H1 (cell line): ENCODE results near the gene GNAQ. TPM values are rescaled to one million over a fixed set of nuclear protein-coding genes. Genes with fewer than 3 reads are reported as not detected.

Experiments
- CTCF ChIP-seq, 3 experiments: IDR thresholded peaks; 1 replicate in 2 of 3; 2 replicates in 1 of 3; pipeline versions ENCODE4 v1.5.1 to v1.6.1; 2011; ENCODE audit warnings: low read length in 3 of 3, mild to moderate bottlenecking in 3 of 3, inconsistent platforms in 2 of 3, low read depth in 1 of 3, moderate library complexity in 1 of 3; ENCODE audit not compliant: insufficient read depth in 1 of 3; ENCODE audit errors: control extremely low read depth in 1 of 3
- SRF ChIP-seq: IDR thresholded peaks from 2 replicates; pipeline ENCODE4 v1.6.1; 2011; ENCODE audit warnings: mild to moderate bottlenecking, low read depth, low read length, moderate library complexity
- SUZ12 ChIP-seq: fragments of 200-600 bp; sonication (generic); IDR thresholded peaks from 2 replicates; pipeline ENCODE4 v1.6.1; 2012; ENCODE audit warnings: mild to moderate bottlenecking, inconsistent platforms, low read length, moderate library complexity, mixed read lengths
- polyA plus RNA-seq, 7 experiments: library from polyadenylated mRNA; depleted of rRNA in 3 of 7; stranded (reverse) in 5 of 7; unstranded in 2 of 7; fragments of >200 nt in 5 of 7; fragments of 200-250 nt in 2 of 7; gene quantifications; 1 replicate in 5 of 7; 2 replicates in 1 of 7; 4 replicates in 1 of 7; pipeline versions ENCODE4 v1.2.1 to v1.2.3, GENCODE V29; 2011 to 2013; ENCODE audit warnings: missing spikeins in 2 of 7, mixed read lengths in 2 of 7
- total RNA-seq: library from RNA; stranded (reverse); fragmentation: NEBNext Ultra II Directional; extraction: Animal tissue kit (Norgen Biotek cat#: 25700); gene quantifications from 2 replicates; pipeline ENCODE4 v1.2.1, GENCODE V29; 2021

GNAQ gene
- total and polyA plus RNA-seq, 2 of the 8 experiments (the other 6 are each of a cell fraction or from before 2014, with no cell fraction given) = 22.8 to 63.8 TPM

- TF ChIP-seq CTCF (IDR thresholded peaks at IDR 0.05; ENCODE audit: control extremely low read depth in 1 of 3, insufficient read depth in 1 of 3, low read depth in 1 of 3, low read length in 3 of 3) (no peak), SRF (no peak), SUZ12 (no peak)
Measured at GRCh38 chr9:77975036-77975435, 56.6 kb downstream of the GNAQ start (continued).
